ENCODE measurements around the gene IL18BP.
A peak's percentile ranks its signal among the peaks of the same experiment; 100 is the strongest.

Gene IL18BP

GRCh38 chr11:71998649-71999310 is at the start of gene IL18BP:
Gene IL18BP (plus strand): TSS chr11:71998909. CDS start chr11:71999985, 1,076 bp downstream.
- DNase-seq: no peak

- DNase-seq: no peak
Measured at GRCh38 chr11:71949034-71949433, 49.7 kb upstream of the IL18BP start.

GRCh38 chr11:71951741-71952310 is 46.9 kb upstream of the IL18BP start:
- no peak for DNase-seq

- no peak for DNase-seq
Measured at GRCh38 chr11:71955898-71956456, 42.7 kb upstream of the IL18BP start.

GRCh38 chr11:71962428-71963038 is 36.2 kb upstream of the IL18BP start:
- DNase-seq: no peak

GRCh38 chr11:71963468-71963867 is 35.2 kb upstream of the IL18BP start:
- DNase-seq: no peak

- no peak for DNase-seq
Measured at GRCh38 chr11:71964641-71965040, 34.1 kb upstream of the IL18BP start.

GRCh38 chr11:71971680-71972079 is 27.0 kb upstream of the IL18BP start:
- DNase-seq: no peak

GRCh38 chr11:71976551-71976950 is 22.2 kb upstream of the IL18BP start:
- DNase-seq: no peak

GRCh38 chr11:71977090-71977489 is 21.6 kb upstream of the IL18BP start:
- no peak for DNase-seq

GRCh38 chr11:71977743-71978418 is 20.8 kb upstream of the IL18BP start:
- DNase-seq: peak; percentile 24

- no peak for DNase-seq
Measured at GRCh38 chr11:71979094-71979493, 19.6 kb upstream of the IL18BP start.

GRCh38 chr11:71979602-71980001 is 19.1 kb upstream of the IL18BP start:
- no peak for DNase-seq

GRCh38 chr11:71986131-71986530 is 12.6 kb upstream of the IL18BP start:
- no peak for DNase-seq

- DNase-seq: no peak
Measured at GRCh38 chr11:71987521-71987920, 11.2 kb upstream of the IL18BP start.

- no peak for DNase-seq
Measured at GRCh38 chr11:71988050-71988449, 10.7 kb upstream of the IL18BP start.

GRCh38 chr11:71990701-71991100 is 8.0 kb upstream of the IL18BP start:
- DNase-seq: no peak

- DNase-seq: no peak
Measured at GRCh38 chr11:71991494-71991893, 7.2 kb upstream of the IL18BP start.

GRCh38 chr11:71992136-71992730 is 6.5 kb upstream of the IL18BP start:
- DNase-seq: no peak

GRCh38 chr11:71994786-71995185 is 3.9 kb upstream of the IL18BP start:
- no peak for DNase-seq

GRCh38 chr11:71995726-71996291 is 2.9 kb upstream of the IL18BP start:
- no peak for DNase-seq

- DNase-seq: no peak
Measured at GRCh38 chr11:71996517-71996916, 2.2 kb upstream of the IL18BP start.

- DNase-seq: peak; percentile 62
Measured at GRCh38 chr11:71996946-71997345, 1.8 kb upstream of the IL18BP start.

All from NCI-H2029 (cell line).